ENCODE measurements around the gene COL4A2. TPM values are rescaled to one million over a fixed set of nuclear protein-coding genes. Genes with fewer than 3 reads are reported as not detected.

The COL4A2 gene
- total and polyA plus RNA-seq, 2 donors, result 465 to 488 TPM

DNA sequence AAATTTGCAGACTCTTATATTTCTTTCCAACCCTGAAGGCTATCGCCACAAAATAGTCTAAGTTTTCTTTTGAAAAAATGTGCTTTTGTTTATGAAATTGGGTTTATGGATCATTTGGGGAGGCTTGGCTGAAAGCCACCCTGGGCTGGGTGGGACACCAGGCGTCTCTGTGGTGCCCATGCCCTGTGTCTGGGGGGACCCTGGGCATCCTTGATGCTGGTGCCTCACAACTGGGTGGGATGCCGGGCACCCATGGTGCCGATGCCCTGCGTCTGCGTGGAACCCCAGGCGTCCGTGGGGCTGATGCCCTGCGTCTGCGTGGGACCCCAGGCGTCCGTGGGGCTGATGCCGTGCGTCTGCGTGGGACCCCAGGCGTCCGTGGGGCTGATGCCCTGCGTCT, 149.5 kb downstream of the COL4A2 start:
- no peak overlapping the region for H3K4me3 ChIP-seq (ENCODE audit: low read depth, low read length)
- no peak for DNase-seq (ENCODE audit: extremely low spot score)
- 92% methylated on average over 18 of the region's 18 CpGs for WGBS
- H3K36me3 ChIP-seq (ENCODE audit: insufficient read depth), result no peaks in the 10 kb centered on the region
- no peaks in the 10 kb centered on the region for H3K4me1 ChIP-seq (ENCODE audit: insufficient read depth)
- H3K27ac ChIP-seq (ENCODE audit: low read depth), result no peak overlapping the region

- DNase-seq (ENCODE audit: extremely low spot score), result no peak
- Histone ChIP-seq H3K4me1 (ENCODE audit: insufficient read depth) (no peaks in the 10 kb centered on the region), H3K36me3 (ENCODE audit: insufficient read depth) (no peaks in the 10 kb centered on the region), H3K27ac (ENCODE audit: low read depth) (no peak overlapping the region), H3K4me3 (ENCODE audit: low read depth, low read length) (no peak overlapping the region)
- 89% methylated on average over 10 of the region's 10 CpGs for WGBS
Measured at GRCh38 chr13:110457361-110457760, 150.3 kb downstream of the COL4A2 start.

GRCh38 chr13:110458017-110458416, 150.9 kb downstream of the COL4A2 start:
- Histone ChIP-seq H3K4me1 (ENCODE audit: insufficient read depth) (no peaks in the 10 kb centered on the region), H3K36me3 (ENCODE audit: insufficient read depth) (no peaks in the 10 kb centered on the region), H3K27ac (ENCODE audit: low read depth) (no peak overlapping the region), H3K4me3 (ENCODE audit: low read depth, low read length) (no peak overlapping the region)
- no peak for DNase-seq (ENCODE audit: extremely low spot score)
- 78% methylated on average over 8 of the region's 8 CpGs for WGBS

DNA sequence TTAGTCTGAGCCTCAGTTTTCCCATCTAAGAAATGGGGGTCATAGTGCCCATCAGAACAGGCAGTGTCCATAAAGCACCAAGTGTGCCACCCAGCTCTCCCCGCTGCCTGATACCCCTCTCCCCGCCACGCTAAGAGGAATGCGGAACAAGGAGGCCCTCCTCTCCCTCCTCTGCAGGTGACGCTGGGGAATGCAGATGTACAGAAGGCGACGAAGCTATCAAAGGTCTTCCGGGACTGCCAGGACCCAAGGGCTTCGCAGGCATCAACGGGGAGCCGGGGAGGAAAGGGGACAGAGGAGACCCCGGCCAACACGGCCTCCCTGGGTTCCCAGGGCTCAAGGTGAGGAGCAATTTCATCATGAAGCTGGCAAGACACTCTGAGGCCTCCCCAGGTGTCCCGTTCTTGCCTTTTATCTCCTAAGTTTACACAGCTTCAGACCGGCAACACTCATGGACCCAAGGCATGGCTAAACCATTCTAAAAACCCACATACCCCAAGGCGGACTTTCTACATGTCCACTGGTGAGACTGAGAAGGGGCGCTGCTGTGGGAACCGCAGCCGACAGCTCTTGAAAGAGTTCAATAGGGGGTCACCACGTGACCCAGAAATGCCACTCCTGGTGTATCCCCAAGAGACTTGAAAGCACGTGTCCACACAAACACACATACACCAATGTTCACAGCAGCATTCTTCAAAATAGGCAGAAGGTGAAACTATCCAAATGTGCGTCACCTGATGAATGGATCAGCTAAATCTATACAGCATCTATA, 151.7 kb downstream of the COL4A2 start:
- no peak for DNase-seq (ENCODE audit: extremely low spot score)
- H3K27ac ChIP-seq (ENCODE audit: low read depth), result no peak overlapping the region
- H3K36me3 ChIP-seq (ENCODE audit: insufficient read depth), result no peaks in the 10 kb centered on the region
- no peaks in the 10 kb centered on the region for H3K4me1 ChIP-seq (ENCODE audit: insufficient read depth)
- H3K4me3 ChIP-seq (ENCODE audit: low read depth, low read length), result no peak overlapping the region
- 81% methylated on average over 22 of the region's 22 CpGs for WGBS

GRCh38 chr13:110462091-110462490, 155.0 kb downstream of the COL4A2 start:
- no peaks in the 10 kb centered on the region for H3K36me3 ChIP-seq (ENCODE audit: insufficient read depth)
- no peak overlapping the region for H3K27ac ChIP-seq (ENCODE audit: low read depth)
- H3K4me1 ChIP-seq (ENCODE audit: insufficient read depth), result no peaks in the 10 kb centered on the region
- WGBS, result 93% methylated on average over 15 of the region's 15 CpGs
- H3K4me3 ChIP-seq (ENCODE audit: low read depth, low read length), result no peak overlapping the region
- no peak for DNase-seq (ENCODE audit: extremely low spot score)

DNA sequence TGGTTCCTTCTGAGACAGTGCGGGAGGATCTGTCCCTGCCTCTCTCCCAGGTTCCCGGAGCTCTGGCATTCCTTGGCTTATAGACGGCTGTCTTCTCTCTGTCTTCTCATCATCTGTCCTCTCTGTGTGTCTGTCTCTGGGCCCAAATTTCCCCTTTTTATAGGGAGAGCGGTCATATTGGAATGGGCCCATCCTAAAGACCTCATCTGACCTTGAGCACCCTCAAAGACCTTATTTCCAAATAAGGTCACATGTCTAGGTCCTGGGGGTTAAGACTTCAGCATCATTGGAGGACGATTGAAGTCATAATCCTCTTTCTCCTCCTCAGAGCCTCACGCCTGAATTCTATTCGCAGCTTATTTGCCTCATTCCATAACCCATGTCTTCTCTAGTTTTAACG, 156.1 kb downstream of the COL4A2 start:
- no peak overlapping the region for H3K27ac ChIP-seq (ENCODE audit: low read depth)
- no peak for DNase-seq (ENCODE audit: extremely low spot score)
- 77% methylated on average over 8 of the region's 8 CpGs for WGBS
- no peaks in the 10 kb centered on the region for H3K4me1 ChIP-seq (ENCODE audit: insufficient read depth)
- H3K36me3 ChIP-seq (ENCODE audit: insufficient read depth), result no peaks in the 10 kb centered on the region
- H3K4me3 ChIP-seq (ENCODE audit: low read depth, low read length), result no peak overlapping the region

- DNase-seq (ENCODE audit: extremely low spot score), result no peak
- Histone ChIP-seq H3K36me3 (ENCODE audit: insufficient read depth) (no peaks in the 10 kb centered on the region), H3K27ac (ENCODE audit: low read depth) (no peak overlapping the region), H3K4me3 (ENCODE audit: low read depth, low read length) (no peak overlapping the region), H3K4me1 (ENCODE audit: insufficient read depth) (no peaks in the 10 kb centered on the region)
- 77% methylated on average over 6 of the region's 6 CpGs for WGBS
Measured at GRCh38 chr13:110463871-110464510, 156.9 kb downstream of the COL4A2 start.

- 87% methylated on average over 22 of the region's 22 CpGs for WGBS
- H3K4me3 ChIP-seq (ENCODE audit: low read depth, low read length), result no peak overlapping the region
- no peak for DNase-seq (ENCODE audit: extremely low spot score)
- no peak overlapping the region for H3K27ac ChIP-seq (ENCODE audit: low read depth)
- H3K36me3 ChIP-seq (ENCODE audit: insufficient read depth), result no peaks in the 10 kb centered on the region
- H3K4me1 ChIP-seq (ENCODE audit: insufficient read depth), result no peaks in the 10 kb centered on the region
Measured at GRCh38 chr13:110464556-110465333, 157.7 kb downstream of the COL4A2 start.

DNA sequence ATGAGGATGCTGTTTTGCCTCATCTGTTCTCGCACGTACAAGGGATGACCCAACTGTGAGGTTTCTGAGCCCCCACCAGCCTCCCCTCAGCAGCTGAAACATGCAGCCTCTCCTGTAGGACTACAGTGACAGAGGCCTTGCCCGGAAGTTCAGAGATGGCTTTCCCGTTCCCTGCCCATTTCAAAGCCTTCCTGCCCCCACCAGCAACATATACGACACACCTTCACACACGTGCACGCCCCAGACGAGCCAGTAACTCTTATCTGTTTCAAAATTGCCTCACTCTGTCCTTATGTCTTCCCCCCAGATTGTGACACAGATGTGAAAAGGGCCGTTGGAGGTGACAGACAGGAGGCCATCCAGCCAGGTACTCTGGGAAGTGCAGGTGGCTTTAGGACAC, 158.6 kb downstream of the COL4A2 start:
- Histone ChIP-seq H3K36me3 (ENCODE audit: insufficient read depth) (no peaks in the 10 kb centered on the region), H3K4me1 (ENCODE audit: insufficient read depth) (no peaks in the 10 kb centered on the region), H3K27ac (ENCODE audit: low read depth) (no peak overlapping the region), H3K4me3 (ENCODE audit: low read depth, low read length) (no peak overlapping the region)
- WGBS, result 83% methylated on average over 9 of the region's 9 CpGs
- DNase-seq (ENCODE audit: extremely low spot score), result no peak

DNA sequence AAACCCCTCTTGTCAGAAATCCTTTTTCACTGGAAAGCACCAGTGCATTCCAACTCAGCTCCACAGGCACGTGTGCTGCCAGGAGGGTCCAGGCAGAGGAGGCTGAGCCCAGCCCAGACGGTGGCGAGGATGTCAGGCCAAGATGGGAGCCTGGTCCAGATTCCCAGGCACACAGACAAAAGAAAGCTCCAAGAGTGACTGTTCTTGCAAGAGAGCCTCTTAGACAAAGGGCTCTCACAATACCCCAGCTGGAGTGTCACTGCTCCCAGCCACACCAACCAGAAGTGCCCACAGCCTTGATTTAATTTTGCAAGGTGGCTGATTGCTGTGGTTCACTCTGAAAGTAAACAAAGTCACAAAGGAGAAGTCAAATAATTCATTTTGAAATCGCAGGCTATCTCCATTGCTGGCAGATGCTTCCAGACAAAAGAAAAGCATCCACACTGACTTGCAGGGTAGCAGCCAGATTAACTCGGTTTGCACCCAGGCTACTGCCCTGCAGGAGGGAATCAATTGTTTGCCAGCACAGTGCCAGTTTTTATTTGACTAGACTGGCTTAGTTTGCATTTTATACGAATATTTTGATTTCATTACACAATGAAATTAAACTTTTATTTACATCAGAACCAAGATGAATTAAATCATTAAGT, 159.3 kb downstream of the COL4A2 start:
- Histone ChIP-seq H3K27ac (ENCODE audit: low read depth) (no peak overlapping the region), H3K4me3 (ENCODE audit: low read depth, low read length) (no peak overlapping the region), H3K4me1 (ENCODE audit: insufficient read depth) (no peaks in the 10 kb centered on the region), H3K36me3 (ENCODE audit: insufficient read depth) (no peaks in the 10 kb centered on the region)
- WGBS, result 69% methylated on average over 6 of the region's 6 CpGs
- no peak for DNase-seq (ENCODE audit: extremely low spot score)

DNA sequence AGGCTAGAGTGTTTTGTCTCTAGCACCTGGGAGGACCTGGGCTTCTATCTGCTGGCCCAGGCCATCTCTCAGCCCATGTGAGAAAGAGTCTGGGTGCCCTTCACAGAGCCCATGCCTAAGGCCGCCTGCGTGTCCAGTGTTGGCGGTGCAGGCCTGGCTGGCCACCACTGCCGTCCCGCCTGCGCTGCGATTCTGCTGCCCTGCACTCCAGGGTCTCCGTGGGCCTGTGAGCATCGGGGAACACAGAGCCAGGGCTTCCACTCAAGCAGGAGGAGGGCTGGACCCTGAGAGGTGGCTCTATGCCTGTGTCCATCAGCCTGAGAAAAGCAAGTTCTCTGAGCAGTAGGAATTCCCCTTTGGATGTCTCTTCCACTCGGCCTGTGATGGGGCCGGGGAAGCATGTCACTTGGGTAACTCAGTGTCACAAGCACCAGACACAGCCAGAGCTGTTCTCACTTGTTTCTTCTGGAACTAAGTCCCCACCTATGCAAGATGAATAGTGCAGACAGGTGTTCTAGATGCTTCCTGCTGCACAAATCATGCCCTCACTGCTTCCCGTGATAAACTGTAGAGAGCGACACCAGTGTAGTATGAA, 160.5 kb downstream of the COL4A2 start:
- DNase-seq (ENCODE audit: extremely low spot score), result no peak
- H3K36me3 ChIP-seq (ENCODE audit: insufficient read depth), result no peaks in the 10 kb centered on the region

GRCh38 chr13:110468986-110469495, 162.0 kb downstream of the COL4A2 start:
- Histone ChIP-seq H3K36me3 (ENCODE audit: insufficient read depth) (no peaks in the 10 kb centered on the region), H3K4me3 (ENCODE audit: low read depth, low read length) (no peak overlapping the region), H3K4me1 (ENCODE audit: insufficient read depth) (no peaks in the 10 kb centered on the region), H3K27ac (ENCODE audit: low read depth) (no peak overlapping the region)
- DNase-seq (ENCODE audit: extremely low spot score), result no peak
- WGBS, result 91% methylated on average over 8 of the region's 8 CpGs

More for the DNA sequence above, 160.5 kb downstream of the COL4A2 start:
- 94% methylated on average over 13 of the region's 13 CpGs for WGBS
- Histone ChIP-seq H3K27ac (ENCODE audit: low read depth) (no peak overlapping the region), H3K4me3 (ENCODE audit: low read depth, low read length) (no peak overlapping the region), H3K4me1 (ENCODE audit: insufficient read depth) (no peaks in the 10 kb centered on the region)

DNA sequence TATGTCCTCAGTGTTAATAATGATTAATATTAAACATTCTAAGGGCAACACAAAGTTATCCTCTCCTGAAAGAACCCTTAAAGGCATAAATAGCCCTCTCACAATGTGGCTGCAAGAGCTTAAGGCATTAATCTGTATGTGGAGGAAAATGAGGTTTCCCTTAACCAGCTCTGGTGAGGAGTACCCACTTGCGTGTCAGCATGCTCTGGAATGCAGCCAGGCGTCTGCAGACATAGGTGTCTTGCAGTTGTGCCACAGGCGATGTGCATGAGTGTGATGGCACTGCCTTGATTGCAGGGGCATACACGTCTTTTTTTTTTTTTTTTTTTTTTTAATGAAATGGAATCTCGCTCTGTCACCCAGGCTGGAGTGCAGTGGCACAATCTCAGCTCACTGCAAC, 162.5 kb downstream of the COL4A2 start:
- H3K27ac ChIP-seq (ENCODE audit: low read depth), result no peak overlapping the region
- H3K36me3 ChIP-seq (ENCODE audit: insufficient read depth), result no peaks in the 10 kb centered on the region
- H3K4me1 ChIP-seq (ENCODE audit: insufficient read depth), result no peaks in the 10 kb centered on the region
- no peak for DNase-seq (ENCODE audit: extremely low spot score)
- 75% methylated on average over 5 of the region's 5 CpGs for WGBS
- no peak overlapping the region for H3K4me3 ChIP-seq (ENCODE audit: low read depth, low read length)

All from urinary bladder (tissue), 4 donors.